ENCODE data around the gene BATF3.

The BATF3 gene

DNA sequence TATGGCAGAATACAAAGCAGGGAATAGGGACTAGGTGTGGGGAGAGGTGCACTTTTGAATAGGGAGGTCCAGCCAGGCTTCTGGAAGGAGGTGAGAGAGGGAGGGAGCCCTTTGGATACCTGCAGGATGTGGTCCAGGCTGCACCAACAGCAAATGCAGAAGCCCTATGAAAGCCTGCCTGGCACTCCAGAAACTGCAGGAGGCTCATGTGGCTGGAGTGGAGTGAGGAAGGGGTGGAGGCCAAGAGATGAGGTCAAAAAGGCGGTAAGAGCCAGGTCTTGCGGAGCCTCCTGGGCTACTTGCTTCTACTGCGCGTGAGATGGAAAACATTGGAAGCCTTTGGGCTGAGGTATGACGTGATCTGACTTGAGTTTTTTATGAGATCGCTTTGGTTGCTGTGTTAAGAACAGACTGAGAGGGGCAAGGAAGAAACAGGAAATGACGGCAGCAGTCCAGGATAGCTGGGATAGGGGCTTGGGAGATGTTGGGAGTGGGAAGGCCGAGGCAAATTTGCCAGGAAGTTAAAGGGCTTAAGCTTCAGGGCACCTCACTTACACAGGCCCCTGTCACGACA, 4.4 kb upstream of the BATF3 start:
- DNase-seq: no peak

DNA sequence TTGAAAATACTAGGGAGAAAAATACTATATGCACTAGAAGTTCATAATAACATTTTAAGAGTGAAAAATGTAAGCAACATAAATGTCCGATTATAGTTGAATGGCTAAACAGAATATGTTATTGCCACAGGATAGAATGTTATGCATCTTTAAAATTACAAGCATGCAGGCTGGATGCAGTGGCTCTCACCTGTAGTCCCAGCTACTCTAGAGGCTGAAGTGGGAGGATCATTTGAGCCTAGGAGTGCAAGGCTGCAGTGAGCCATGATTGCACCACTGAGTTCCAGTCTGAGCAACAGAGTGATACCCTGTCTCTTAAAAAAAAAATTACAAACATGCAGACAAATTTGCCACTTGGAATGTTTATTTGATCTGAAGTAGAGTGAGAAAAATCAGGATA, 3.0 kb upstream of the BATF3 start:
- no peak for DNase-seq

DNA sequence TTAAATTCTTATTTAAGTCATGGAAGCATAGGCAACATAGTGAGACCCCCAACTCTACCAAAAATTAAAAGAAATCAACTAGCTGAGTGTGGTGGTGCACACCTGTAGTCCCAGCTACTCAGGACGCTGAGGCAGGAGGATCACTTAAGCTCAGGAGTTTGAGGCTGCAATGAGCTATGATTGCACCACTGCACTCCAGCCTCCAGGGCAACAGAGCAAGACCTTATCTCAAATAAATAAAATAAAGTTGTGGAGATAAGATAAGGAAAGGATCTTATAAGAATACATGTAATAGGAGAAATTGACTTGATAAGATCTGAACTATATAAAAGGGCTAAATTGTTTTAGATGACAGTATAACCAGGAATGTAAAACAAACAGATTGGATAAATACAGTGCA, 2.3 kb upstream of the BATF3 start:
- no peak for DNase-seq

DNA sequence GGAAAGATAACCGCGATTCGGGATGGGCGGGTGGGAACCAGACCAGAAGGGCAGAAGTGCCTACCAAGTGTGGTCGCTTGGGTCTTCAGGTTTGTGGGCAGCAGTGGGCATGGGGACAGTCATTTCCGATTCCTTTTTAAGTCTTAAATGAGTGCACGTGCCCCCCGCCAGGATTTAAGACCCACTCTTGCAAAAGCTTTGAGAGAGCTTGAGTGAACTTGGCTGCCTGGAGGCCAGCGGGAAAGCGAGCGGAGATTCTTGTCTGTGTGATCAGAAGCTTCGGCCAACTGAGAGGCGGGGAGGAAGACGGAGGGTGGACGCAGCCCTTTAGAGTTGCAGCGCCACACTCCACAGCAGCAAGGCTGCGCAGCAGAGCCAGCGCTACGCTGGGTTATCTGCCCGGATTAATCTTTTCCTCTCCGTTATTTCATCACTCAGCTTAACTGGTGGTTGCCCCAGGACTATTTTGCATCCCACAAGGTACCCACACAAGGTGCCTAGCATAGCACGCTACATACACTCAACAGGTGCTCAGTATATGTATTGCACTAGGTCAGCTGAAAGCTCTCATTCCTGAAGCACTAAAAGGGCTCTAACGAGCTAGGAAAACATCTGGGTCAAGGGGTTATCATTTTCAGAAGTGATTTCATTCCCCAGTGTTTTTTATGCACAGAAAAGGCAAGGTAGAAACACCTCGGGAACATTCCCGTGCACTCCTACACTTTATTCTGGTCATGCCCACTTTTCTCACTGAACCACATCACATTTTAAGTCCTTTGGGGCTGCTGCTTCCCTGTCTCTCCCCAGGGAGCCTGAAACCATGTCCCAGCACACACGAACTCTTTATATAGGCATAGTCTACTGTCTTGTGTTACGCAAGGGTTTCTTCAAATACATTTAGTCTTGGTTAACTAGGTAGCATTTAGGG, 1.5 kb upstream of the BATF3 start:
- DNase-seq: peak; percentile 20 to 24

DNA sequence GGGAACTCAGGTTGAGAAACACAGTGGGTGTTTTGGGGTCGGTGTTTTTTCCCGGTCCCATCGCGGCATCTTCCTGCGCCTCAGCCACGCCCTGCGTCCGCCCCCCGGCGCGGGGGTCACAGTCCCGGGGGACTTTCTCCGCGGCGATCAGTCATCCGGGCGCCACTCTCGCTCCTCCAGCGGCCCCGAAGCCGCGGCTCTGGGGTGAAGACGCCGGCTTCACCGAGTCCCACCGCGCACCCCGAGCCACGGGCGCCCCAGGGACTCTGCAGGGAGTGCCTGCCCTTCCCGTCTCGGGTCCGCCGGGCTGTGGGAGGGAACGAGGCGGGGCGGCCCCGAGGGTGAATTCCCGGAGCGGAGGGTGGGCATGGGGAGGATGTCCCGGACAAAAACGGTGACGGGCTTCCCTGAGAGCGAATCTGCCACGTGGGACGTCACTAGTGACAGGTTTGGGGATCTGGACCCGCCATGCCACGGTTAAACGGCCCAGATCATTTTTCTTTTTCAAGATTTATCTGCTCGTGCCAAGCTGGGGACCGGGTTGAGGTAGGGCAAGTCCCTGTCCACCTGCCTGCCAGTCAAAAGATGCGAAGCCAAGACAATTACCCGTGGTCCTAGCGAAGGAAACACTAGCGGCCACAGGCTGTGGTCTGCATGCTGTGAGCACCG, 717 bp upstream of the BATF3 start:
- DNase-seq: peak; percentile 34 to 66

DNA sequence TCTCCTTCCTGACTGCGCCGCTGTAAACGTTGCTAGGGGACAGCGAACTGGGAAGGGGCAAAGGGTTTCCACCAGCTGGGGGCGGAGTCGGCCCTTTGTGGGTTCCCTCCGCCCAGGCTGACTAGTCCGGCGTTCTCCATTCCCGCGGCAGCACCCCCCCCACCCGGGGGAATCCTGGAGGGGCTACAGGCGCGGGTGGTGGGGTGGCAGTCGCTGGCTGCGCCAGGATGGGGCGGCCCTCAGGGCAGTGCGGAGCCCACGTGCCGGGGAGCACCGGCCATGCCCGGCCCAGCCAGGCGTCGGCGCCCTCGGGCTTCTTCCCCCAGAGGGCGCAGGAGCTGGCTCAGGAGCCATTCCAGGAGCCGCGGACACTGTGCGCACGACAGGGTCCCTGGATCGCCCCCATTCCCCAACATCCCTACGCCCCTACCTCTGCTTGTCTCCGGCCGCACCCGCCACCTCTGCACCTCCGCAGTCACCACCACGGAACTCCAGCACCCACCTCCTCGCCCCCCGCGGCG, 476 bp downstream of the BATF3 start:
- peak; percentile 36 for DNase-seq

DNA sequence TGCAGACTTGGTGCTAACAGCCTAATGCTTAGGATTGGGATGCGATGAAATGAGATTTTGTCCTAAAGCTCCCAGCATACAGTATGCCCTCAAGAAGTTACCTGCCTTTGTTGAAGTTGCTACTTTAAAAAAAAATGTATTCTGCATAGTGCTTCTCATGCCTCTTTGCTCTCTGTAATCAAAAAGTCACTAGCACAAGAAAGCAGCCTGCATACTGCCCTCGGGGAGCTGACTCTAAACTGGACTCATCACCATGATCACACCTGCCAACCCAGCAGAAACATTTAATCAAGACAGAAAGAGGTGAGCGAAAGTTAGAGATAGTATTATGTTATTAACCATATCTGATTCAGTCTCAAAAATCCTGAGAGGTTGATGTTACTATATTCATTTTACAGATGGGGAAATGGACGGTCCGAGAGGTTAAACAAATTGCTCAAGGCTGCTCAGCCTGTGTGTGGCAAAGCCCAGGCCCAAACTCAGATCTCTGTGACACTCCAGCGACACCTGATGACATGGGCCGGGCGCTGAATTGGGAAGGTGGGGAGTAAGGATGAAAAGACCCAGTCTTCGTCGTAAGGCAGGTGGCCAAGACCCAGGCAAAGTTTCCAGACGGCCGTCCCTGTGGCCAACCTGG, 1.1 kb downstream of the BATF3 start:
- DNase-seq: no peak

DNA sequence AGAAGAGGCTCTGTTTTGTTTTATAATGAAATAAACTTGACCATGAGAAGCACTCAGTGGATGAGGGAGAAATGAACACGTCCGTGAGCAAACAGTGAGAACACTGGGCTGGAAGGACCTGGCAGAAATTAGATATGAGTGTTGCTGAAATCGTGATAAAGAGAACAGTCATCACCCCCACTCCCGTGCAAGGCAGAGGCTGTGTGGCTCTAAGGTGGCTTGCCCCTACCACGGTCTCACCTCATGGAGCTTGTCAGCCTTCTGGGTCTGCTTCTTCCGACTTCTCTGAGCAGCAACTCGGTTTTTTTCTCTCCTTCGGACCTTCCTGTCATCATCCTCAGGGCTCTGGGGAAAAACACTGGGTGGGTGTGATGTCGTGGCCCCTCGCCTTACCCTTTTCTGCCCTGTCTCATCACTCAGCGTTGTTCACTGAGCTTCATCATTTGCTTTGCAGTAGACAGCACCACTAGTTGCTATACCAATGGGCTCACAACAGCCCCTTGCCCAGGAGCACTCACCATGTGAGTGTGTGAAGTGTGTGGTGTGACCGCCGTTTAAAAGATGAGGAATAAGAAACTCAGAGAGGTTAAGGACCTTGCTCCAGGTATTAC, 2.8 kb downstream of the BATF3 start:
- no peak for DNase-seq

DNA sequence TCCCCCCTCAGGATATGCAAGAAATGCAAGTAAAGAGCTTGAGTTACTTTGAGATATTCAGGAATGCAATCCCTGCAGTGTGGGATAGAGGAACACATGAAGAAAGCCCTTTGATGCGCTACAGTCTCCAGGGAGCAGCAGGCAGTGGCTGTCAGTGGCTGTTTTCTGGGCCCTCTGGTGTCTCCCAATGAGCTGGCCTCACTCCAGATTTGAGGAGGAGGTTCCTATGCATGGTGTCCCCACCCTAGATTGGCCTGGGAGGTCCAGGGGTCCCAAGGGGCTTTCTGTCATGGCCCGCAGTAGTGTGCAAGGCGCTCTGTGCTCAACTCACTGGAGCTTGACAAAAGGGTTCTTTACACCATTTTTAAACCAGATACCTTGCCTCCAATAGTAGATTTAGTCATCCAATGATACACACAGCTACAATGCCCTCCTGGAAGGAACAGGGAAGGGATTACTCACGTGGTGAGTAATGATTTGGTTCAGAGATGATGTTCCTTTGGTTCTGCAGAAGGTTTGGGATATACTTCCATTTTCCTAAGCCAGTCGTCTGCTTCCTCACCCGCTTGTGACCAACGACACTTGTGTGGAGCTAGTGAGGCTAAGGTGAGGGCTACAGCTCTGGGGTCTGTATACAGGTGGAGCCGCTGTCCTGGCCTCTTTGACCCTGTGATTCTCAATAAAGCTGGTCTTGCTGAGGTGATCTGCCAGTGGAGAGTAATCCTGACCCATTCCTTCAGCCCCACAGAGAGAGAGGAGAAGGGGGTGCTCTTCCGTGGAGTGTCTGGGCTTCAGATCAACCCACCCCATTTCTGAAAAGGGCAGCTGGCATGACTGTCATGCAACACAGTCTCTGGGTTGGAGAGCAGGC, 6.6 kb downstream of the BATF3 start:
- no peak for DNase-seq

DNA sequence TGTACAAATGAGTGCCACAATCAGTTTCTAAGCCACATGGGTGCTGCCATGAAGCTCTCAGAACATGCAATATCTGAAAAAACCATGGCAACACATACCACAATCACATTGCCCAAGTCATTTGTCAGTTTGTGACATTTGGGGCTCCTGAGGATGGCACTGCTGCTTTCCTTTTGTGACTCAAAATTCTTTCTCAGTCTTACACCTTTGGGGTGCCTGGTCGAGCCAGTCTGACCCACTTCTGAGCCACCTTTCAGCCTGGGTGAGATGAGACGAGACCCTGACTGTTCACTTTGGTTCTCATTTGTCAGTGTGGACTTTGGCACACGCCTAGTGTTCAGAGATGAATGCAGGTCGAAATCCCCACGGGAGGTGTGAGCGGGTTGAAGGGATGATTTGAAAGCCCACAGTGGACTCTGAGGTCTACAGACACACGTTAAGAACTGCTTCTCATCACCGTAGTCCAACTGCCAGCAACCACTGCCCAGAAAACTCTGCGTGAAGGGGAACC, 8.0 kb downstream of the BATF3 start:
- DNase-seq: no peak

DNA sequence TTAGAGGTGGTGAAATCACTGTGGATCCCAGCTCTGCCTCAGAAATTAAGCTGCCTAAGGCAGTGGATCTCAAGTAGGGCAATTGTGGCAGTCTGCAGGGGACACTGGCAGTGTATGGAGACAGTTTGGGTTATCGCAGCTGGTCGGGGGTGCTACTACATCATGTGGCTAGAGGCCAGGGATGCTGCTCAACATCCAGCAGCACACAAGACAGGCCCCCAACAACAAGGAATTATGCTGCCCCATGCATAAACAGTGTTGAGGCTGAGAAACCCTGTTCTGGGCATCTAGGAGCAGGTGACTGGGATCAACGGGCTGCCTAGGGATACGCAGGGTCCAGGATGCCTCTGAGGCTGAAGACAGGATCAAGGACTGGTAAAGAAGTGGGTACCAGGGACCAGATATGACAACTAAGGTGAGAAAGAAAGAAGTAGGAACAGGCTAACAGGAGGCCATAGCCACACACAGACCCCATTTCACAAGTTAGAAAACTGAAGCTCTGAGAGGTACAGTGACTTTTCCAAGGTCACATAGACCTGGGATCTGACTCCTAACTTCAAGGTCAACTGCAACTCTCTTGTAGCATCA, 8.7 kb downstream of the BATF3 start:
- DNase-seq: no peak

DNA sequence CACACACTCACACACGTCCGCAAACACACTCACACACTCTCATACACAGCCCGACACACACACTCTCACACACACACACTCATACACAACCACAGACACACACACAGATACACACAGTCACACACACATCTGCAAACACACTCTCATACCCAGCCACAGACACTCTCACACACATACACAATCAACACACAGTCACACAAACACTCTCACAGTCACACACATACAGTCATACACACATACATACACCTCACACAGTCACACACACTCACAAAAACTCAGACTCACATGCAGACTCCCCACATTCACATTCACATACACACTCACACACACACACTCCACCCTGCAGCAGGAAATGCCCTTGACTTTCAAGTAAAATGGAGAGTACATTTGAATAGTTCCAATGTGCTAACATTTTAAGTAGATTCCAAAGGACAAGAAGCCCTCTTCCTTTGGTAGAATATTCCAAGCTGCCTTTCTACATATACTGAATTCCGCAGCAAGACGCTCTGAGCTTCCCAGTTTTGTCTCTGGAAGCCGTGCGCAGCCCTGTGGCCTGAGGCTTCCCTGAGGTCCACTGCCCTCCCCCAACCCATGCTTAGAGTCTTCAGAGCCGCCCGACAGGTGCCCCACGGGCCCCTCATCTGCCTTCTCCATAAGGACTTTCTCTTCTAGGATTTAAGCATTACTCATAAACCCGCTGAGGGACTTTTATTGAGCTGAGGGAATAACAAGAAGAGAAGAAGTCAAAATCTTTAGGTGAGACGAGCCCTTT, 9.7 kb downstream of the BATF3 start:
- DNase-seq: no peak

DNA sequence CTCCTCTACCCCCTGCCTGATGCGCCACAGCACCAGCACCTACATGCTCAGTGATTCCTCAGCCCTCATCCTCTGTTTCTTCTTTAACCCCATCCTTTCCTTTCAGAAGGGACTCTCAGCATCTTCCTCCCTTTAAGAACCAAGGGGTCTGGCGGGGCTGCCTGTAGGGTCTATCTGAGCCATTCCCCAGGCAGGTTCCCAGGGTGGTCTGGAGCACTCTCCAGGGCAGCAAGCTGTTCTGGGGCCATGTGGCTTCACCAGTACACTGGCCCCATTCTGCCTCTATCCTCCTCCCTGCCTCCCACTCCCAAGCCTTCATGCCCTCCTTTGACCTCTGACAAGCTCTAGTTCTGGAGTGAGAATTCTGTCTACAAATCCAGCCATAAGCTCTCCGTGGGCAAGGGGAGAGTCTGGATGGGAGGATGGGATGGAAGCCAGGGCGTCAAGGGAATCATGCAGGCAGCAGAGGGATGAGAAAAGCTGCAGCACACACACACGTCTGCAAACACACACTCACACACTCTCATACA, 10.4 kb downstream of the BATF3 start:
- DNase-seq: no peak

DNA sequence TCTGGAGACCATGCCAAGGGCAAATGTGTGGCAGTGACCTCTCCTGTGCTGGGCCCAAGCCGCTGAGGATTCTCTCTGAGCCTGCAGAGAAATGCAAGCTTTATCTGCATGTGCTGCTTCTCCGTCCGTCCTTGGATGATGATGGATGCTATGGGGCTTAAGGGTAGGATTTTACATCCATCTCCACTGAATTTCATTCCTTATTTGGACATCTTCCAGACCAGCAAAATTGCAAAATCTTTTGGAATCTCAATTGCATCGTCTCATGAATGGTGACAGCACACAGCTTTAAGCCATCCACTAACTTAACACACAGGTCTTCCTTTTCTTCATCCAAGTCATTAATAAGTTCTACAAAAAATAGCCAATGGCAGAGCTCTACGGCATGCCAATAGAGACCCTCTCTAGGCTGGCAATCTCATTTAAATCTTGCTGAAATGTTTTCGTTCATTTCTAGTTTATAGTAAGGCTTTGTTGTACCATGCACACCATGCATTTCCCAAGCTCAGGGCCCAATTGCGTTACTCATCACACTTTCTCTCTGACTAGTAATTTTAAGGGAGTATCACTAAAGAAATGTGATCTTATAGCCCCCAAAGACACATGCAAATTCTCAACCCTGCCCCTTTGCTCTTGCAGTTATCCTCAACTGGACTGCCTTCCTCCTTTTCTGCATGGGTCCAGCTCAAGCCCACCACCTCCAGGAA, 11.1 kb downstream of the BATF3 start:
- no peak for DNase-seq

DNA sequence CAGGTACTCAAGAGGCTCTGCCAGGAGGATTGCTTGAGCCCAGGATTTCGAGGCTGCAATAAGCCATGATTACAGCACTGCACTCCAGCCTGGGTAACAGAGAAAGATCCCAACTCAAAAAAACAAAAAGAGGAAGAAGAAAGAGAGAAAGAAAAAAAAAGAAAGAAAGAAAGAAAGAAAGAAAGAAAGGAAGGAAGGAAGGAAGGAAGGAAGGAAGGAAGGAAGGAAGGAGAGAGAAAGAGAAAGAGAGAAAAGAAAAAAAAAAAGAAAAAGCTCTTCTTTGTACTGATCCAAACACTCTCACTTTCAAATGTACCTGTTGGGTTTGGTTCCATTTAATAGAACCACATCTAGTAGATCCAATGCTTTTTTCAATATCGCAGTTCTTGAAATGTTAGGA, 11.8 kb downstream of the BATF3 start:
- no peak for DNase-seq

DNA sequence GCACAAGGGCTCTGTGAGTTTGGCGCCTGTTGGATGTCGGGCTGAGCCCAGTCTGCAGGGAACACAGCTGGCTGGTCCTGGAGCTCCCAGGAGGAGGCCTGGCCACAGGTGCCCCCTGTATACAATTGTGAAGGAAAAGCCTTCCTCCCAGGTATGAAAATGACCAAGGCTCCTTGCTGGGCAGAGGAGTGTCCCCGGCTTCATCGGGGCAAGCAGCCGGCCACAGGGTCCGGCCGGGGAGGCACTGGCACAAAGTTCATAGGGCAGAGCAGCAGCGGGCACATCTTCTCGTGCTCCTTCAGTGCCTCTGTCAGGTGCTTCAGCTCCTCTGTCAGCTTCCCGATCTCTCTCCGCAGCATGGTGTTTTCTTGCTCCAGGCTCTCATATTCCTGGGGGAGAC, 13.0 kb downstream of the BATF3 start:
- DNase-seq: no peak

DNA sequence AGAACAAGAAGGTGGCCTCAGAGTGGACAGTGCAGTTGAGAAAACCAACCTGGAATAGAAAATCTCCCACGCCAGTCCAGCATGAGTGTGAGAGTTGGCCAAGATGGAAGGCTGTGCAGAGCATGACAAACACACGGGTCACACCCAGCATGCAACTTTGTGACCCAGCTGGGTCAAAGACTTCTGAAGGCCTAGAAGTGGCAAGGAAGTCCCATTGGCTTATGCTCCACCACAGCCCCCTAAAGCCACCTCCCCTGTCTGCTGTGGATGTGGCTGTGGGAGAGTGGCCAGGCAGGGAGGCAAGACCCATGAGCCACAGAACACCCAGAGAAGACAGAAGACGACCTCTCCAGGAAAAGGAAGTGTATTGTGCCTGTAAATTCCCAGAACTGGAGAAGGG, 13.6 kb downstream of the BATF3 start:
- no peak for DNase-seq

DNA sequence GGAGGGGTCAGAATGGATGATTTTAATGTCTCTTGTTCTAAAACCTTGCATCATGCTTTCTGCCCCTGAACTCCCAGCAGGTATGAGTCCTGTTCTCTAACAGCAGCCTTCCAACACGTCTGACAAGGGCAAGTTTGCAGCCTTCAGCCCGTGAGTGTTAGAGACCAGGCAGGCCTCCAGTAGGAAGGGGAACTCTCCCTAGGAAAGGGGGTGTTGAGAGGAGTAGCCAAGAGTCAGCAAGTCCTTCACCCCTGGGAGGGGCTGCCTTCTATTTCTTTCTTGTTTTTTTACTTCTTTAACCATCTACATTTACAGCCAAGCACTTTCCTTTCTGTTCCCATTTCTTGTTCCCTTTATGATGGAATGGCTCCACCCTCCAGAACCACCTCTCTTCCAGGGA, 14.2 kb downstream of the BATF3 start:
- DNase-seq: no peak

DNA sequence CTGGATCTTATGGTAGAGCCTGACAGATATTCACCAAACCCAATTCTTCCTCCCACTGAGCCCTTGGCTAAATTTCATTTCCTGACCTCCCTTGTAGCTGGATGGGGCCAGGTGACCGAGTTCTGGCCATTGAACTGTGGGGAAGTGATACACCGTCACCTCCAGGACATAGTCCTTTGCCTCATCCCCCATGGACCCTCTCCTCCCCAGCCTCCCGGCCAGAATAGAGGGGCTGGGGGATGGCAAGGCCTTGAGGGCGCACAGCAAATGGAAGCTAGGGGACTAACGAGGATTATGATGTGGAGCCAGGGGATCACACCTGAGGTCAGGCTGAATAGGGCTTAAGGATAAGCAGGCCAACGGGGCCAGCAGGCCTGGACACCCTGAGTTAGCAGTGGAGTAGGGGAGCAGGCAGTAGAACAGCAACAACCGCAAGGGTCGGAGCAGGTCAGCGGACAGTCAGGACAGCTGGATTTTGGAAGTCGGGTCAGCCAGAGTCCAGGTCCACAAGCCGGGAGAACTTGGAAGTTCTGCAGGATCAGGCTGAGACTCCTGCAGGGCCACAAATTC, 15.0 kb downstream of the BATF3 start:
- no peak for DNase-seq
